GM12865 (cell line): ENCODE results near the gene DLG5.

Source experiments
- DNase-seq: peaks from one replicate; pipeline ENCODE4 v3.0.0; 2010; ENCODE audit warnings: low read depth
- H3K4me3 ChIP-seq: 2 replicates; pipeline ENCODE4 v1.5.1; 2011; ENCODE audit warnings: mild to moderate bottlenecking, low read depth, low read length, control low read depth
- TF ChIP-seq, protein P1 (sequence below): IDR thresholded peaks from 2 replicates; pipeline ENCODE4 v1.5.1; 2011; ENCODE audit warnings: low read length, control low read depth, low read depth, inconsistent platforms; ENCODE audit not compliant: insufficient read depth; ENCODE audit errors: missing control alignments

Gene DLG5

DNA sequence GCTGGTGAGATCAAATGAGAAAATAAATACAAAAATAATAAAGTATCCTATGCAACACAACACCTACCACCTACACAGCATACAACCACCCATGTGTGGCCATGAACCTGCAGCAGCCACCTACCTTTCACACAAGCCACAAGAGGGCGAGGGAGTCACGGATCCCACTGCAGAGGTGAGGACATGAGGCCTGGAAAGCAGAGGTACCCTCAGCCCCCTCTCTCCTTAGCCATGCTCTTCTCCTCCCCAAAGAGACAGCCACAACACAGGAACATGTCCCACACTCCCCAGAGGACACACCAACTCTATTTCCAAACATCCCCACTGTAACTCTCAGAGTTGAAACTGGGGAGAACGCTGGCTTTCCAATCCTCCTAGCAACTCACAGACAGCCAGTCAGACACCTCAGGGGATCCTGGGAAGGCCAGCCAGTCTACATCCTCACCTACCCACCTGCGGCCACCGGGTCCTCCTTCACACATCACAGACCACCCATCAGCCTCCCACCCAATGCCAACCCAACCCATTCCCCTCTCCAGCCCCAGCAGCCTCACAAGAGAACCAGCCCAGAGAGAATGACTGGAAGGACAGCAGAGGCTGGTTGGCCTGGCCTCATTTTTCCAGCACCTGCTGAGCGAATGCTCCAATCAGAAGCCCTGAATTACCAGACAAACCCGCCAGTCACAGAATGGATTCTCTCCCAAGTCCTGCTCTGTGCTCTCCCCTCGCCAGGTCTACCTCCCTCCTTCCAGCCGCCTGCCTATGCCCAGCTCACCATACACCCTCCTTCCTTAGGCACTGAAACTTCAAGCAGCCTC is 18.4 kb downstream of the DLG5 start:
- peak; percentile 46 for DNase-seq
- TF ChIP-seq, protein P1, sequence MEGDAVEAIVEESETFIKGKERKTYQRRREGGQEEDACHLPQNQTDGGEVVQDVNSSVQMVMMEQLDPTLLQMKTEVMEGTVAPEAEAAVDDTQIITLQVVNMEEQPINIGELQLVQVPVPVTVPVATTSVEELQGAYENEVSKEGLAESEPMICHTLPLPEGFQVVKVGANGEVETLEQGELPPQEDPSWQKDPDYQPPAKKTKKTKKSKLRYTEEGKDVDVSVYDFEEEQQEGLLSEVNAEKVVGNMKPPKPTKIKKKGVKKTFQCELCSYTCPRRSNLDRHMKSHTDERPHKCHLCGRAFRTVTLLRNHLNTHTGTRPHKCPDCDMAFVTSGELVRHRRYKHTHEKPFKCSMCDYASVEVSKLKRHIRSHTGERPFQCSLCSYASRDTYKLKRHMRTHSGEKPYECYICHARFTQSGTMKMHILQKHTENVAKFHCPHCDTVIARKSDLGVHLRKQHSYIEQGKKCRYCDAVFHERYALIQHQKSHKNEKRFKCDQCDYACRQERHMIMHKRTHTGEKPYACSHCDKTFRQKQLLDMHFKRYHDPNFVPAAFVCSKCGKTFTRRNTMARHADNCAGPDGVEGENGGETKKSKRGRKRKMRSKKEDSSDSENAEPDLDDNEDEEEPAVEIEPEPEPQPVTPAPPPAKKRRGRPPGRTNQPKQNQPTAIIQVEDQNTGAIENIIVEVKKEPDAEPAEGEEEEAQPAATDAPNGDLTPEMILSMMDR = peak; percentile 36

DNA sequence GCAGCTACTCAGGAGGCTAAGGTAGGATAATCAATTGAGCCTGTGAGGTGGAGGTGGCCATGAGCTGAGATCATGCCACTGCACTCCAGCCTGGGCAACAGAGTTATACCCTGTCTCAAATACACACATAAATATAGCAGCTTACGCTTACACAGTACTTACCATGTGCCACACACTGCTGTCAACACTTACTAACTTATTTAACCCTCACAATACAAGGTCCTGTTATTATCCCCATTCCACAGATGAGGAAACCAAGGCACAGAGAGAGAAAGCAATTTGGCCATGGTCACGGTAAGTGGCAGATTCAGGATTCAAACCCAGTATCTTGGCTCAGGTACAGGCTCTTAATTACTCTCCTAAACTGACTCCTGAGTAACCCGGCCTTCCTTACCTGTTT is 19.1 kb downstream of the DLG5 start:
- no peak for DNase-seq
- H3K4me3 ChIP-seq = no peak overlapping the region
- TF ChIP-seq, protein P1 = no peak

More for the DNA sequence above, 18.4 kb downstream of the DLG5 start:
- H3K4me3 ChIP-seq = no peak overlapping the region

DNA sequence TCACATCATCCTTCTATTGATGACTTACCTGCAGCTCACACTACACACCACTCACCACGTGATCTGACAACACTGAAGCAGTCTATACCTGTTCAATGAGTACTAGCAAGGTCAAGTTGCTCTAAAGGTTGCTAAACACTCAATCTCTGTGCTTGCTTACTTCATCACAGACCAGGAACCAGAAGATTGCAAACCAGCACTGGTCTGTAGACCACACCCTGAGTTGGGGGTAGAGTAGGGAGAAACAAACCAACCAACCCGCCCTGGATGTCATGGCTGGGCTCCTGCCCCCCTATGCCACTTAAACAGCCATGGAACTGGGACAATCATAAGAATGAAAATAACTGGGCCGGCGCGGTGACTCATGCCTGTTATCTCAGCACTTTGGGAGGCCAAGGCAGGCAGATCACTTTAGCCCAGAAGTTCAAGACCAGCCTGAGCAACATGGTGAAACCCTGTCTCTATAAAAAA is 19.6 kb downstream of the DLG5 start:
- TF ChIP-seq, protein P1 = no peak
- no peak overlapping the region for H3K4me3 ChIP-seq
- DNase-seq = no peak

DNA sequence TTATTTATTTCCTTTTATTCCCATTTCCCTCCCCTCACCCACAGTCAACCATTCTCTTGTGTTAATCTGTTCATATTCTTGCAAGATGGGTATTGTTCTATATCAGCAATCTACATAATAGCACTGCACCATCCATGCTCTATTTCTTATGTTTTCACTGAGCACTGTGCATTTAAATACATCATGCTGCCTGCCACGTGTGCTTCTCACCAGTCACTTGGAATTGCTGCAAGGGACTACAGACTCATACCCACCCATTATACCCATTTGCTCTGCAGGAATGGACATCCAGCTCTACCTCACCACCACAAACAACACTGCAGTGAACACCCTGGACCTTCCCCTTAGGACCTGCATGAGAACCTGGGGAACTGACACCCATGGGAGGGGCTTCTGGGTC is 20.8 kb downstream of the DLG5 start:
- H3K4me3 ChIP-seq = no peak overlapping the region
- no peak for DNase-seq
- TF ChIP-seq, protein P1 = no peak

DNA sequence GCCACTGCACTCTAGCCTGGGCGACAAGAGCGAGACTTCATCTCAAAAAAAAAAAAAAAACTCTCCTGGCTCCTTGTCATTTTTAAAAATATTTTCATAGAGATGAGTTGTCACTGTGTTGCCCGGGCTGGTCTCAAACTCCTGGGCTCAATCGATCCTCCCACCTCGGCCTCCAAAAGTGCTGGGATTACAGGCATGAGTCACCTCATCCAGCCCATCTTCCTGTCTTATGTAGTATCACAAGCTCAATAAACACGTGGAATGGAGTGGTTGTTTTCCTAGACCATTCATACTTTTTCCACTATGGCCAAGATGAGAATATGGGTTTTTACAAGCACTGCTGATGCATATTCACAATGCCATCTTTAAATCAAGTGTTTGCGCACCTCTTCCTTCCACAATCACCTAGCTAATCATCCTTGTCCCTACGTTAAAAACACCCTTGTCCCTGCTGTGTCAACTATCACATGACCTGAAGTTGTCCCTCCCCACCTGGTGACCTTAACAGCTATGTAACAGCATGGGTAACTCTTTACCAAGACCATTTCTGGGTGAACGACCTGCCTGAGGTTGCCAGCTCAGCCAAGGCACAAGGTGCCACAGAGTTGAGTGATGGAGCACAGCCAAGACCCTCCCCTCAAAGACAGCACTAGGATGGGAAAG is 21.3 kb downstream of the DLG5 start:
- DNase-seq = no peak
- no peak overlapping the region for H3K4me3 ChIP-seq
- TF ChIP-seq, protein P1 = no peak

DNA sequence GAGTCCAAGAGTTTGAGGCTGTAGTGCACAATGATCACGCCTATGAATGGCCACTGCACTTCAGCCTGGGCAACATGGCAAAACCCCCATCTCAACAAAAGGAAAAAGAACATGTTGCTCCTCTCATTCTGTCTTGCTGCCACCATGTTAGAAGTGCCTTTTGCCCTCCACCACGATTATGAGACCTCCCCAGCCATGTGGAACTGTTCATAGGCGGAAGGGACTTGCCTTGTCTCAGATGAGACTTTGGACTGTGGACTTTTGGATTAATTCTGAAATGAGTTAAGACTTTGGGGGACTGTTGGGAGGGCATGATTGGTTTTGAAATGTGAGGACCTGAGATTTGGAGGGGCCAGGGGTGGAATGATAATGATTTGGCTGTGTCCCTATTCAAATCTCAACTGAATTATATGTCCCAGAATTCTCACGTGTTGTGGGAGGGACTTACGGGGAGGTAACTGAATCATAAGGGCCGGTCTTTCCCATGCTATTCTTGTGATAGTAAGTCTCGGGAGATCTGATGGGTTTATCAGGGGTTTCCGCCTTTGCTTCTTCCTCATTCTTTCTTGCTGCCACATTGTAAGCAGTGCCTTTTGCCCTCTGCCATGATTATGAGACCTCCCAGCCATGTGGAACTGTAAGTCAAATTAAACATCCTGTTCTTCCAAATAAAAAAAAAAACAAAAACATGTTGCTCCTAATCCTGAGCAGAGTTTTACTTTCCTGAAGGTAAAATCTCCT is 22.3 kb downstream of the DLG5 start:
- H3K4me3 ChIP-seq = no peak overlapping the region
- peak; percentile 20 for DNase-seq
- TF ChIP-seq, protein P1 = no peak
